GM18520 (cell line): ENCODE data around the gene CLTB.

Source experiments
- ATAC-seq: cut with Tn5 transposase; IDR thresholded peaks from one replicate; pipeline ENCODE4 v1.9.1; 2021; ENCODE audit not compliant: unreplicated experiment

The CLTB gene

GRCh38 chr5:176383961-176384360 lies 32.4 kb downstream of the CLTB start:
- ATAC-seq, result no peak

- no peak for ATAC-seq
These were observed 33.0 kb downstream of the CLTB start for GRCh38 chr5:176383248-176383905.

GRCh38 chr5:176382721-176383120 lies 33.6 kb downstream of the CLTB start:
- no peak for ATAC-seq

GRCh38 chr5:176381979-176382378 lies 34.4 kb downstream of the CLTB start:
- ATAC-seq, result no peak

- ATAC-seq, result no peak
These were observed 34.9 kb downstream of the CLTB start for GRCh38 chr5:176381423-176381822.

GRCh38 chr5:176379881-176380280 lies 36.5 kb downstream of the CLTB start:
- ATAC-seq, result no peak

- ATAC-seq, result no peak
These were observed 43.1 kb downstream of the CLTB start for GRCh38 chr5:176373100-176373818.

- ATAC-seq, result no peak
These were observed 44.5 kb downstream of the CLTB start for GRCh38 chr5:176371621-176372539.

GRCh38 chr5:176369934-176370711 lies 46.2 kb downstream of the CLTB start:
- ATAC-seq, result no peak

- no peak for ATAC-seq
These were observed 47.6 kb downstream of the CLTB start for GRCh38 chr5:176368726-176369125.

GRCh38 chr5:176366232-176366894 lies 50.0 kb downstream of the CLTB start:
- no peak for ATAC-seq

GRCh38 chr5:176365351-176366231 lies 50.7 kb downstream of the CLTB start, which contains the start of gene ARL10:
TSS of gene ARL10 (plus strand) at chr5:176365487. CDS start at chr5:176365564, 77 bp downstream.
- no peak for ATAC-seq

GRCh38 chr5:176364765-176365350 lies 51.5 kb downstream of the CLTB start:
- ATAC-seq, result no peak

- ATAC-seq, result no peak
These were observed 54.2 kb downstream of the CLTB start for GRCh38 chr5:176362233-176362490.

- ATAC-seq, result peak; percentile 87
These were observed 54.7 kb downstream of the CLTB start, which contains the start of gene KIAA1191 for GRCh38 chr5:176361437-176362232. TSS of gene KIAA1191 (minus strand) at chr5:176361764. CDS start at chr5:176359508, 2,256 bp downstream.

- no peak for ATAC-seq
These were observed 55.4 kb downstream of the CLTB start for GRCh38 chr5:176360894-176361436.

GRCh38 chr5:176359658-176360057 lies 56.7 kb downstream of the CLTB start:
- no peak for ATAC-seq

- no peak for ATAC-seq
These were observed 60.2 kb downstream of the CLTB start for GRCh38 chr5:176356179-176356566.
